Liver (tissue), 9 donors: ENCODE data around the gene RFPL1. TPM values are rescaled to one million over a fixed set of nuclear protein-coding genes. Genes with fewer than 3 reads are reported as not detected.

Source experiments
- DNase-seq: peaks from one replicate; pipeline ENCODE4 v3.0.0-alpha.2; 2017; ENCODE audit warnings: low spot score
- H3K27ac ChIP-seq, 2 donors: one replicate each; pipeline ENCODE4 v1.7.0; 2013; ENCODE audit warnings: inconsistent platforms in 2 of 2, low read length in 2 of 2, control low read depth in 1 of 2, low read depth in 1 of 2, mild to moderate bottlenecking in 1 of 2
- H3K27me3 ChIP-seq, 4 donors: one replicate each; pipeline versions ENCODE4 v1.6.1 to v1.7.0; 2013; ENCODE audit warnings: low read length in 3 of 4, inconsistent platforms in 1 of 4, mild to moderate bottlenecking in 1 of 4, moderate library complexity in 1 of 4; ENCODE audit not compliant: control insufficient read depth in 4 of 4, insufficient read depth in 4 of 4
- H3K36me3 ChIP-seq, 4 donors: one replicate each; pipeline versions ENCODE4 v1.6.1 to v1.7.0; 2013; ENCODE audit warnings: low read length in 3 of 4, mild to moderate bottlenecking in 3 of 4, low read depth in 1 of 4, moderate library complexity in 1 of 4; ENCODE audit not compliant: control insufficient read depth in 4 of 4, insufficient read depth in 3 of 4
- H3K4me1 ChIP-seq, 4 donors: one replicate each; pipeline versions ENCODE4 v1.6.1 to v1.7.0; 2013; ENCODE audit warnings: low read length in 3 of 4, mild to moderate bottlenecking in 3 of 4, moderate library complexity in 1 of 4; ENCODE audit not compliant: control insufficient read depth in 4 of 4, insufficient read depth in 4 of 4
- H3K4me3 ChIP-seq, 3 donors: one replicate each; pipeline versions ENCODE4 v1.6.1 to v1.7.0; 2013; ENCODE audit warnings: low read length in 3 of 3, control low read depth in 1 of 3, low read depth in 1 of 3, mild to moderate bottlenecking in 1 of 3
- H3K9ac ChIP-seq, 2 donors: one replicate each; pipeline ENCODE4 v1.7.0; 2013; ENCODE audit warnings: low read length in 2 of 2, mild to moderate bottlenecking in 2 of 2, moderate library complexity in 2 of 2, control low read depth in 1 of 2, low read depth in 1 of 2
- H3K9me3 ChIP-seq, 4 donors: one replicate each; pipeline versions ENCODE4 v1.6.1 to v1.7.0; 2013; ENCODE audit warnings: low read length in 3 of 4; ENCODE audit not compliant: control insufficient read depth in 4 of 4
- EGR1 ChIP-seq, 2 donors: IDR thresholded peaks; 2 replicates each; pipeline ENCODE4 v1.6.1; 2016 to 2018; ENCODE audit warnings: antibody characterized with exemption in 2 of 2, low read depth in 2 of 2
- FOXA1 ChIP-seq: IDR thresholded peaks from 2 replicates; pipeline ENCODE4 v1.6.1; 2016; ENCODE audit warnings: antibody characterized with exemption
- FOXA2 ChIP-seq: IDR thresholded peaks from 2 replicates; pipeline ENCODE4 v1.6.1; 2016; ENCODE audit warnings: antibody characterized with exemption
- GABPA ChIP-seq, 2 donors: IDR thresholded peaks in 1 of 2; conservative IDR thresholded peaks in 1 of 2; 2 replicates each; pipeline ENCODE4 v1.6.1; 2016; ENCODE audit warnings: antibody characterized with exemption in 2 of 2, mild to moderate bottlenecking in 1 of 2, moderate library complexity in 1 of 2
- HNF4A ChIP-seq, 2 donors: conservative IDR thresholded peaks; 2 replicates each; pipeline ENCODE4 v1.6.1; 2016; ENCODE audit warnings: antibody characterized with exemption in 2 of 2, mild to moderate bottlenecking in 2 of 2
- HNF4G ChIP-seq: IDR thresholded peaks from 2 replicates; pipeline ENCODE4 v1.6.1; 2016; ENCODE audit warnings: antibody characterized with exemption
- JUND ChIP-seq, 2 donors: IDR thresholded peaks; 2 replicates each; pipeline ENCODE4 v1.6.1; 2016; ENCODE audit warnings: antibody characterized with exemption in 2 of 2
- NR2F2 ChIP-seq: IDR thresholded peaks from 2 replicates; pipeline ENCODE4 v1.6.1; 2016; ENCODE audit warnings: antibody characterized with exemption
- RAD21 ChIP-seq, 2 donors: IDR thresholded peaks; 2 replicates each; pipeline ENCODE4 v1.6.1; 2016; ENCODE audit warnings: antibody characterized with exemption in 2 of 2, mild to moderate bottlenecking in 2 of 2
- RXRA ChIP-seq, 2 donors: IDR thresholded peaks; 2 replicates each; pipeline ENCODE4 v1.6.1; 2017 to 2018; ENCODE audit warnings: antibody characterized with exemption in 2 of 2, mild to moderate bottlenecking in 1 of 2
- SP1 ChIP-seq: IDR thresholded peaks from 2 replicates; pipeline ENCODE4 v1.6.1; 2018; ENCODE audit warnings: antibody characterized with exemption, mild to moderate bottlenecking
- TAF1 ChIP-seq: conservative IDR thresholded peaks from 2 replicates; pipeline ENCODE4 v1.6.1; 2016; ENCODE audit warnings: antibody characterized with exemption, mild to moderate bottlenecking
- YY1 ChIP-seq: IDR thresholded peaks from 2 replicates; pipeline ENCODE4 v1.6.1; 2016; ENCODE audit warnings: antibody characterized with exemption, mild to moderate bottlenecking
- WGBS: extraction: QIAGEN DNeasy Blood & Tissue Kit; methylation state at CpG from one replicate; pipeline ENCODE4 v1.1.7; 2013; 5-methylcytosine and 5-hydroxymethylcytosine counted together
- polyA plus RNA-seq, 2 donors: library from polyadenylated mRNA; stranded (reverse) in 1 of 2; unstranded in 1 of 2; fragments of 200-250 nt in 1 of 2; fragments of >200 nt in 1 of 2; fragmentation: Nextera tagmentation in 1 of 2; extraction: Ambion mirVana in 1 of 2; gene quantifications; one replicate each; pipeline versions ENCODE4 v1.2.1 to v1.2.3, GENCODE V29; 2013 to 2015
- total RNA-seq, 2 donors: library from RNA; depleted of rRNA; stranded (reverse); fragments of >200 nt; gene quantifications; one replicate each; pipeline ENCODE4 v1.2.3, GENCODE V29; 2014
- TF ChIP-seq, protein P1 (sequence below): IDR thresholded peaks from 2 replicates; pipeline ENCODE4 v1.6.1; 2016; ENCODE audit warnings: antibody characterized with exemption
- TF ChIP-seq, protein P2 (sequence below): IDR thresholded peaks from 2 replicates; pipeline ENCODE4 v1.6.1; 2016; ENCODE audit warnings: antibody characterized with exemption
- TF ChIP-seq, protein P3 (sequence below): IDR thresholded peaks from 2 replicates; pipeline ENCODE4 v1.6.1; 2016; ENCODE audit warnings: antibody characterized with exemption, mild to moderate bottlenecking
- TF ChIP-seq, protein P4 (sequence below): fragments of 150-350 bp; IDR thresholded peaks from 2 replicates; pipeline ENCODE4 v1.5.1; 2017; ENCODE audit warnings: improper control_type of control experiment, low read depth, low read length; ENCODE audit not compliant: missing input control
- donor health status: healthy.
- donor health status: healthy.
- donor health status: healthy.
- donor health status: healthy.
- donor health status: healthy.

RFPL1 gene
- total and polyA plus RNA-seq, 4 donors: 1.0 TPM; not detected in 2

DNA sequence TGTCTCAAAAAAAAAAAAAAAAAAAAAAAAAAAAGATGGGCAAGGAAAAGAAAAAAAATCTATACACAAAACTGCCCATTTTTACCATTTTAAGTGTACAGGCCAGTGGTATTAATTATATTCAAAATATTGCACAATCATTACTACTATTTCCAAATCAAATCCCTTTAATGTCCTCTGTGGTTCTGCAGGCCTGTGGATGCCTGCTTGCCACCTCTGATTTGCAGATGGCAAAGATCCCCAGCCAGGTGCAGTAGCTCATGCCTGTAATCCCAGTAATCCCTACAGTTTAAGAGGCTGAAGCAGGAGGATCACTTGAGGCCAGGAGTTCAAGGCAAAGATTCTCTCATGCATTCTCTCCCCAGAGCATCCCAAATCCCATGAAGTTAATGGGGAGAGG is 20.2 kb downstream of the RFPL1 start:
- no peak for TF ChIP-seq HNF4A (conservative IDR thresholded peaks at IDR 0.05)
- TF ChIP-seq, protein P1, sequence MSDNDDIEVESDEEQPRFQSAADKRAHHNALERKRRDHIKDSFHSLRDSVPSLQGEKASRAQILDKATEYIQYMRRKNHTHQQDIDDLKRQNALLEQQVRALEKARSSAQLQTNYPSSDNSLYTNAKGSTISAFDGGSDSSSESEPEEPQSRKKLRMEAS: no peak
- TF ChIP-seq HNF4G: no peak
- TF ChIP-seq JUND (IDR thresholded peaks at IDR 0.05): no peak
- no peak for TF ChIP-seq NR2F2
- TF ChIP-seq RXRA (IDR thresholded peaks at IDR 0.05): no peak
- H3K27ac ChIP-seq: no peak overlapping the region
- DNase-seq: no peak

DNA sequence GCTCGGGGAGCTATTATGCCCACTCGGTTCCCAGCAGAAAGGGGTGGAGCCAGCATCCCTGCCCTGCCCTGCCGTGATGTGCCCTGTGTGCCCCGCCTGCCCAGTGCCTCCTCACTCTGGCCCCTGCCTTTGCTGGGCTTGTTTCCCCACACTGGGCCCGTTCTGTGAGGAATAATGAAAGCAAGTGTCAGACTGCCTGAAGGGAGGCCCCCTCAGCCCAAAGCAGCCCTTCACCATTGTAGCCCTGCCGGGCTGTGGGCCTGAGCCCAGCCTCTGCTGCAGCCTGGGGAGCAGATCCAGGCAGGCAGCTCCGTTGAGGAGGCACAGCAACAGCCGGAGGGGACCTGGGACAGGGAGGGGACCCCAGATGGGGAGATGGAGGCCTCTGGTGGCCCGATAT is 21.4 kb downstream of the RFPL1 start:
- Histone ChIP-seq H3K27me3 (no peaks in the 10 kb centered on the region), H3K4me1 (no peaks in the 10 kb centered on the region), H3K9ac (no peak overlapping the region), H3K27ac (no peak overlapping the region), H3K9me3 (no peaks in the 10 kb centered on the region), H3K4me3 (no peak overlapping the region), H3K36me3 (no peaks in the 10 kb centered on the region)
- WGBS: 80% methylated on average over 9 of the region's 9 CpGs
- no peak for TF ChIP-seq TAF1
- no peak for TF ChIP-seq GABPA (IDR thresholded peaks at IDR 0.05 in 1 of 2, conservative IDR thresholded peaks at IDR 0.05 in 1 of 2)
- TF ChIP-seq JUND (IDR thresholded peaks at IDR 0.05): no peak
- TF ChIP-seq HNF4A (conservative IDR thresholded peaks at IDR 0.05): no peak
- TF ChIP-seq SP1: no peak
- TF ChIP-seq RXRA (IDR thresholded peaks at IDR 0.05): no peak
- no peak for TF ChIP-seq NR2F2
- TF ChIP-seq EGR1 (IDR thresholded peaks at IDR 0.05; ENCODE audit: low read depth in 2 of 2): no peak
- TF ChIP-seq, protein P2, sequence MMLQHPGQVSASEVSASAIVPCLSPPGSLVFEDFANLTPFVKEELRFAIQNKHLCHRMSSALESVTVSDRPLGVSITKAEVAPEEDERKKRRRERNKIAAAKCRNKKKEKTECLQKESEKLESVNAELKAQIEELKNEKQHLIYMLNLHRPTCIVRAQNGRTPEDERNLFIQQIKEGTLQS: no peak
- TF ChIP-seq, protein P3, sequence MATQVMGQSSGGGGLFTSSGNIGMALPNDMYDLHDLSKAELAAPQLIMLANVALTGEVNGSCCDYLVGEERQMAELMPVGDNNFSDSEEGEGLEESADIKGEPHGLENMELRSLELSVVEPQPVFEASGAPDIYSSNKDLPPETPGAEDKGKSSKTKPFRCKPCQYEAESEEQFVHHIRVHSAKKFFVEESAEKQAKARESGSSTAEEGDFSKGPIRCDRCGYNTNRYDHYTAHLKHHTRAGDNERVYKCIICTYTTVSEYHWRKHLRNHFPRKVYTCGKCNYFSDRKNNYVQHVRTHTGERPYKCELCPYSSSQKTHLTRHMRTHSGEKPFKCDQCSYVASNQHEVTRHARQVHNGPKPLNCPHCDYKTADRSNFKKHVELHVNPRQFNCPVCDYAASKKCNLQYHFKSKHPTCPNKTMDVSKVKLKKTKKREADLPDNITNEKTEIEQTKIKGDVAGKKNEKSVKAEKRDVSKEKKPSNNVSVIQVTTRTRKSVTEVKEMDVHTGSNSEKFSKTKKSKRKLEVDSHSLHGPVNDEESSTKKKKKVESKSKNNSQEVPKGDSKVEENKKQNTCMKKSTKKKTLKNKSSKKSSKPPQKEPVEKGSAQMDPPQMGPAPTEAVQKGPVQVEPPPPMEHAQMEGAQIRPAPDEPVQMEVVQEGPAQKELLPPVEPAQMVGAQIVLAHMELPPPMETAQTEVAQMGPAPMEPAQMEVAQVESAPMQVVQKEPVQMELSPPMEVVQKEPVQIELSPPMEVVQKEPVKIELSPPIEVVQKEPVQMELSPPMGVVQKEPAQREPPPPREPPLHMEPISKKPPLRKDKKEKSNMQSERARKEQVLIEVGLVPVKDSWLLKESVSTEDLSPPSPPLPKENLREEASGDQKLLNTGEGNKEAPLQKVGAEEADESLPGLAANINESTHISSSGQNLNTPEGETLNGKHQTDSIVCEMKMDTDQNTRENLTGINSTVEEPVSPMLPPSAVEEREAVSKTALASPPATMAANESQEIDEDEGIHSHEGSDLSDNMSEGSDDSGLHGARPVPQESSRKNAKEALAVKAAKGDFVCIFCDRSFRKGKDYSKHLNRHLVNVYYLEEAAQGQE: no peak
- TF ChIP-seq, protein P1: no peak
- TF ChIP-seq FOXA1: no peak
- TF ChIP-seq FOXA2: no peak
- no peak for DNase-seq

More for the DNA sequence above, 20.2 kb downstream of the RFPL1 start:
- Histone ChIP-seq H3K4me3 (no peak overlapping the region), H3K9ac (no peak overlapping the region), H3K36me3 (no peaks in the 10 kb centered on the region), H3K4me1 (no peaks in the 10 kb centered on the region), H3K27me3 (no peaks in the 10 kb centered on the region), H3K9me3 (no peaks in the 10 kb centered on the region)

DNA sequence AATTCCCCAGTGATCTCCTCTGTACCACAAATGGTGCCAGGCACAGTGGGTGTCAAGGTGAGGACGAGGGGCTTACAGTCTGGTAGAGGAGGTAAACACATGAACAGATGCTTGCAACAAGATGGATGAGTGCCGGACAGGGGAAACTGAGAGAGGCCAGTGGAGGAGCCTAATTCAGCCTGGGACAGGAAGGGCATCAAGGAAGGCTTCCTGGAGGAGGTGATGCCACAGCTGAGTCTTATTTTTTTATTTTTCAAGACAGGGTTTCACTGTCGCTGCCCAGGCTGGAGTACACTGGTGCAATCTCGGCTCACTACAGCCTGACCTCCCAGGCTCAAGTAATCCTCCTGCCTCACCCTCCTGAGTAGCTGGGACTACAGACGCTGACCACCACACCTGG is 22.9 kb downstream of the RFPL1 start:
- 89% methylated on average over 5 of the region's 5 CpGs for WGBS
- TF ChIP-seq YY1 (no peak), EGR1 (IDR thresholded peaks at IDR 0.05; ENCODE audit: low read depth in 2 of 2) (no peak), JUND (IDR thresholded peaks at IDR 0.05) (no peak), RAD21 (IDR thresholded peaks at IDR 0.05) (no peak), NR2F2 (no peak), TAF1 (no peak), GABPA (IDR thresholded peaks at IDR 0.05 in 1 of 2, conservative IDR thresholded peaks at IDR 0.05 in 1 of 2) (no peak), HNF4A (conservative IDR thresholded peaks at IDR 0.05) (no peak), HNF4G (no peak), FOXA2 (no peak), FOXA1 (no peak)
- TF ChIP-seq, protein P4, sequence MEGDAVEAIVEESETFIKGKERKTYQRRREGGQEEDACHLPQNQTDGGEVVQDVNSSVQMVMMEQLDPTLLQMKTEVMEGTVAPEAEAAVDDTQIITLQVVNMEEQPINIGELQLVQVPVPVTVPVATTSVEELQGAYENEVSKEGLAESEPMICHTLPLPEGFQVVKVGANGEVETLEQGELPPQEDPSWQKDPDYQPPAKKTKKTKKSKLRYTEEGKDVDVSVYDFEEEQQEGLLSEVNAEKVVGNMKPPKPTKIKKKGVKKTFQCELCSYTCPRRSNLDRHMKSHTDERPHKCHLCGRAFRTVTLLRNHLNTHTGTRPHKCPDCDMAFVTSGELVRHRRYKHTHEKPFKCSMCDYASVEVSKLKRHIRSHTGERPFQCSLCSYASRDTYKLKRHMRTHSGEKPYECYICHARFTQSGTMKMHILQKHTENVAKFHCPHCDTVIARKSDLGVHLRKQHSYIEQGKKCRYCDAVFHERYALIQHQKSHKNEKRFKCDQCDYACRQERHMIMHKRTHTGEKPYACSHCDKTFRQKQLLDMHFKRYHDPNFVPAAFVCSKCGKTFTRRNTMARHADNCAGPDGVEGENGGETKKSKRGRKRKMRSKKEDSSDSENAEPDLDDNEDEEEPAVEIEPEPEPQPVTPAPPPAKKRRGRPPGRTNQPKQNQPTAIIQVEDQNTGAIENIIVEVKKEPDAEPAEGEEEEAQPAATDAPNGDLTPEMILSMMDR: no peak
- TF ChIP-seq, protein P2: no peak
- TF ChIP-seq, protein P3: no peak

More for the DNA sequence above, 22.9 kb downstream of the RFPL1 start:
- no peak overlapping the region for H3K27ac ChIP-seq
- no peak overlapping the region for H3K4me3 ChIP-seq
- H3K36me3 ChIP-seq: no peaks in the 10 kb centered on the region
- H3K9me3 ChIP-seq: no peaks in the 10 kb centered on the region
- no peak for DNase-seq
- no peak overlapping the region for H3K9ac ChIP-seq
- no peaks in the 10 kb centered on the region for H3K4me1 ChIP-seq
- no peaks in the 10 kb centered on the region for H3K27me3 ChIP-seq
